Measurements from ENCODE around the gene ADORA2B.
"Not testable (repeated sequence)": the region's sequence is repeated elsewhere in the genome, so short reads cannot be mapped to it uniquely, and the experiment has no call there.

ADORA2B gene

GRCh38 chr17:15944759-15945526 lies at the start of gene ADORA2B:
ADORA2B (plus strand) TSS chr17:15945130; CDS start chr17:15945249, 119 bp downstream.
- peaks cover 8% of the 10 kb centered on the region; the same call in 1 of the 2 replicates for H3K27me3 ChIP-seq (ENCODE audit: insufficient read depth, low read length)

GRCh38 chr17:15896277-15896676 lies 48.7 kb upstream of the ADORA2B start:
- no peak overlapping the region for H3K27ac ChIP-seq (ENCODE audit: low read depth, low read length, poor library complexity, severe bottlenecking)
- H2AFZ ChIP-seq (ENCODE audit: low read length), result no peak overlapping the region

More at GRCh38 chr17:15944759-15945526, at the start of gene ADORA2B:
- Histone ChIP-seq H3K4me3 (ENCODE audit: low read depth, low read length, poor library complexity, severe bottlenecking) (peak within 1 kb of the TSS; percentile 51), H3F3A (ENCODE audit: insufficient read depth, low read length) (no peaks in the 10 kb centered on the region), H2AFZ (ENCODE audit: low read length) (no peak within 1 kb of the TSS), H3K9me3 (ENCODE audit: low read length) (no peaks in the 10 kb centered on the region), H3K36me3 (ENCODE audit: insufficient read depth, low read length) (no peaks in the 10 kb centered on the region), H3K4me2 (ENCODE audit: low read length) (peak within 1 kb of the TSS; percentile 62), H3K9me2 (ENCODE audit: low read depth, low read length) (no peaks in the 10 kb centered on the region), H3K79me2 (ENCODE audit: insufficient read depth, low read length) (no peaks in the 10 kb centered on the region), H3K9ac (ENCODE audit: low read length) (no peak within 1 kb of the TSS), H4K20me1 (ENCODE audit: insufficient read depth, low read length) (no peaks in the 10 kb centered on the region), H3K27ac (ENCODE audit: low read depth, low read length, poor library complexity, severe bottlenecking) (no peak within 1 kb of the TSS), H3K4me1 (ENCODE audit: insufficient read depth, low read length, severe bottlenecking) (peaks cover 9% of the 10 kb centered on the region)
- TF ChIP-seq EZH2 (IDR thresholded peaks at IDR 0.05; ENCODE audit: borderline replicate concordance, low read length), result no peak
- TF ChIP-seq CTCF (IDR thresholded peaks at IDR 0.05; ENCODE audit: low read length), result peak; percentile 27; the same call in 1 of the 2 replicates

GRCh38 chr17:15896834-15897233 lies 48.1 kb upstream of the ADORA2B start:
- no peaks in the 10 kb centered on the region for H3K4me1 ChIP-seq (ENCODE audit: insufficient read depth, low read length, severe bottlenecking)
- H3K36me3 ChIP-seq (ENCODE audit: insufficient read depth, low read length), result no peaks in the 10 kb centered on the region
- H3K9ac ChIP-seq (ENCODE audit: low read length), result no peak overlapping the region
- H3K27ac ChIP-seq (ENCODE audit: low read depth, low read length, poor library complexity, severe bottlenecking), result no peak overlapping the region
- no peak overlapping the region for H3K4me3 ChIP-seq (ENCODE audit: low read depth, low read length, poor library complexity, severe bottlenecking)
- TF ChIP-seq EZH2 (IDR thresholded peaks at IDR 0.05; ENCODE audit: borderline replicate concordance, low read length), result no peak
- no peak for TF ChIP-seq CTCF (IDR thresholded peaks at IDR 0.05; ENCODE audit: low read length)
- H3K79me2 ChIP-seq (ENCODE audit: insufficient read depth, low read length), result no peaks in the 10 kb centered on the region
- no peaks in the 10 kb centered on the region for H3K27me3 ChIP-seq (ENCODE audit: insufficient read depth, low read length)
- no peak overlapping the region for H2AFZ ChIP-seq (ENCODE audit: low read length)
- H3K4me2 ChIP-seq (ENCODE audit: low read length), result no peak overlapping the region
- H3K9me2 ChIP-seq (ENCODE audit: low read depth, low read length), result no peaks in the 10 kb centered on the region
- no peaks in the 10 kb centered on the region for H3F3A ChIP-seq (ENCODE audit: insufficient read depth, low read length)
- no peaks in the 10 kb centered on the region for H3K9me3 ChIP-seq (ENCODE audit: low read length)
- H4K20me1 ChIP-seq (ENCODE audit: insufficient read depth, low read length), result no peaks in the 10 kb centered on the region

More at GRCh38 chr17:15896277-15896676, 48.7 kb upstream of the ADORA2B start:
- Histone ChIP-seq H3F3A (ENCODE audit: insufficient read depth, low read length) (no peaks in the 10 kb centered on the region), H4K20me1 (ENCODE audit: insufficient read depth, low read length) (no peaks in the 10 kb centered on the region), H3K4me3 (ENCODE audit: low read depth, low read length, poor library complexity, severe bottlenecking) (no peak overlapping the region), H3K4me1 (ENCODE audit: insufficient read depth, low read length, severe bottlenecking) (no peaks in the 10 kb centered on the region), H3K4me2 (ENCODE audit: low read length) (no peak overlapping the region), H3K36me3 (ENCODE audit: insufficient read depth, low read length) (no peaks in the 10 kb centered on the region), H3K79me2 (ENCODE audit: insufficient read depth, low read length) (no peaks in the 10 kb centered on the region), H3K9me3 (ENCODE audit: low read length) (no peaks in the 10 kb centered on the region), H3K9ac (ENCODE audit: low read length) (no peak overlapping the region), H3K9me2 (ENCODE audit: low read depth, low read length) (no peaks in the 10 kb centered on the region), H3K27me3 (ENCODE audit: insufficient read depth, low read length) (no peaks in the 10 kb centered on the region)
- TF ChIP-seq EZH2 (IDR thresholded peaks at IDR 0.05; ENCODE audit: borderline replicate concordance, low read length) (no peak), CTCF (IDR thresholded peaks at IDR 0.05; ENCODE audit: low read length) (no peak)

- H4K20me1 ChIP-seq (ENCODE audit: insufficient read depth, low read length); H3K9me3 ChIP-seq (ENCODE audit: low read length); H3K4me3 ChIP-seq (ENCODE audit: low read depth, low read length, poor library complexity, severe bottlenecking): not testable (repeated sequence)
Measured at GRCh38 chr17:15899596-15899995, 45.3 kb upstream of the ADORA2B start.

More at GRCh38 chr17:15899596-15899995, 45.3 kb upstream of the ADORA2B start:
- H3K27me3 ChIP-seq (ENCODE audit: insufficient read depth, low read length); H3K4me1 ChIP-seq (ENCODE audit: insufficient read depth, low read length, severe bottlenecking); H3K79me2 ChIP-seq (ENCODE audit: insufficient read depth, low read length); H3K9ac ChIP-seq (ENCODE audit: low read length); H3F3A ChIP-seq (ENCODE audit: insufficient read depth, low read length); H3K27ac ChIP-seq (ENCODE audit: low read depth, low read length, poor library complexity, severe bottlenecking); H2AFZ ChIP-seq (ENCODE audit: low read length); H3K9me2 ChIP-seq (ENCODE audit: low read depth, low read length); H3K4me2 ChIP-seq (ENCODE audit: low read length); H3K36me3 ChIP-seq (ENCODE audit: insufficient read depth, low read length): not testable (repeated sequence)

Data from OCI-LY1 (cell line).